Common myeloid progenitor, CD34-positive (primary cell): Measurements from ENCODE around the gene IGF2BP3. TPM values are rescaled to one million over a fixed set of nuclear protein-coding genes. Genes with fewer than 3 reads are reported as not detected.
"Not testable (repeated sequence)": the region's sequence is repeated elsewhere in the genome, so short reads cannot be mapped to it uniquely, and the experiment has no call there.

Experiments
- CTCF ChIA-PET: fragments of 350-600 bp; sonication (Branson Sonifier 250); formaldehyde crosslinking; loops from one replicate; lab custom pipeline; 2021; ENCODE audit warnings: antibody characterized with exemption; lab: Charles Lee
- POLR2A ChIA-PET: fragments of 350-600 bp; sonication (Branson Sonifier 250); formaldehyde crosslinking; loops from one replicate; lab custom pipeline; 2021; ENCODE audit warnings: antibody characterized with exemption; lab: Charles Lee
- DNase-seq, 3 donors: peaks; one replicate each; pipeline versions ENCODE4 v3.0.0 to v3.0.0-alpha.2; 2013
- H3K27ac ChIP-seq, 2 experiments: 1 replicate in 1 of 2; 2 replicates in 1 of 2; pipeline ENCODE4 v1.7.0; 2013; ENCODE audit warnings: inconsistent platforms in 2 of 2, low read length in 2 of 2, mild to moderate bottlenecking in 2 of 2, low read depth in 1 of 2, moderate library complexity in 1 of 2; ENCODE audit not compliant: severe bottlenecking in 2 of 2, insufficient read depth in 1 of 2, poor library complexity in 1 of 2
- H3K27me3 ChIP-seq, 5 experiments: replicated peaks in 2 of 5; 1 replicate in 3 of 5; 2 replicates in 2 of 5; pipeline versions ENCODE4 v1.6.1 to v1.7.0; 2013; ENCODE audit warnings: low read length in 4 of 5, mild to moderate bottlenecking in 2 of 5, moderate library complexity in 2 of 5, inconsistent platforms in 1 of 5; ENCODE audit not compliant: insufficient read depth in 5 of 5, control insufficient read depth in 4 of 5
- H3K36me3 ChIP-seq, 4 experiments: 1 replicate in 2 of 4; 2 replicates in 2 of 4; pipeline versions ENCODE4 v1.6.1 to v1.7.0; 2013; ENCODE audit warnings: low read length in 3 of 4, control low read depth in 1 of 4, mild to moderate bottlenecking in 1 of 4; ENCODE audit not compliant: control insufficient read depth in 4 of 4, insufficient read depth in 4 of 4
- H3K4me1 ChIP-seq, 4 experiments: 1 replicate in 3 of 4; 2 replicates in 1 of 4; pipeline versions ENCODE4 v1.6.1 to v1.7.1; 2013; ENCODE audit warnings: low read length in 3 of 4, mild to moderate bottlenecking in 3 of 4, control low read depth in 1 of 4, inconsistent platforms in 1 of 4, moderate library complexity in 1 of 4; ENCODE audit not compliant: control insufficient read depth in 4 of 4, insufficient read depth in 4 of 4; ENCODE audit errors: control extremely low read depth in 1 of 4
- H3K4me3 ChIP-seq, 7 experiments: 1 replicate in 4 of 7; 2 replicates in 3 of 7; pipeline versions ENCODE4 v1.5.1 to v1.7.0; 2013; ENCODE audit warnings: mild to moderate bottlenecking in 7 of 7, low read length in 6 of 7, moderate library complexity in 6 of 7, inconsistent platforms in 2 of 7, low read depth in 2 of 7, control low read depth in 1 of 7; ENCODE audit not compliant: insufficient read depth in 4 of 7, control insufficient read depth in 1 of 7; ENCODE audit errors: extremely low read depth in 1 of 7
- H3K9me3 ChIP-seq, 5 experiments: 1 replicate in 4 of 5; 2 replicates in 1 of 5; pipeline versions ENCODE4 v1.6.1 to v1.7.1; 2013; ENCODE audit warnings: low read length in 4 of 5, mild to moderate bottlenecking in 2 of 5, inconsistent platforms in 1 of 5, low read depth in 1 of 5, moderate library complexity in 1 of 5; ENCODE audit not compliant: control insufficient read depth in 4 of 5, insufficient read depth in 2 of 5; ENCODE audit errors: control extremely low read depth in 1 of 5
- WGBS: methylation state at CpG from one replicate; pipeline ENCODE4 v1.1.5; 2013; ENCODE audit not compliant: insufficient coverage; 5-methylcytosine and 5-hydroxymethylcytosine counted together
- polyA plus RNA-seq: library from polyadenylated mRNA; unstranded; fragments of 120-200 nt; gene quantifications from one replicate; pipeline ENCODE4 v1.2.1, GENCODE V29; 2013

Gene IGF2BP3
- 20.6 TPM for polyA plus RNA-seq

DNA sequence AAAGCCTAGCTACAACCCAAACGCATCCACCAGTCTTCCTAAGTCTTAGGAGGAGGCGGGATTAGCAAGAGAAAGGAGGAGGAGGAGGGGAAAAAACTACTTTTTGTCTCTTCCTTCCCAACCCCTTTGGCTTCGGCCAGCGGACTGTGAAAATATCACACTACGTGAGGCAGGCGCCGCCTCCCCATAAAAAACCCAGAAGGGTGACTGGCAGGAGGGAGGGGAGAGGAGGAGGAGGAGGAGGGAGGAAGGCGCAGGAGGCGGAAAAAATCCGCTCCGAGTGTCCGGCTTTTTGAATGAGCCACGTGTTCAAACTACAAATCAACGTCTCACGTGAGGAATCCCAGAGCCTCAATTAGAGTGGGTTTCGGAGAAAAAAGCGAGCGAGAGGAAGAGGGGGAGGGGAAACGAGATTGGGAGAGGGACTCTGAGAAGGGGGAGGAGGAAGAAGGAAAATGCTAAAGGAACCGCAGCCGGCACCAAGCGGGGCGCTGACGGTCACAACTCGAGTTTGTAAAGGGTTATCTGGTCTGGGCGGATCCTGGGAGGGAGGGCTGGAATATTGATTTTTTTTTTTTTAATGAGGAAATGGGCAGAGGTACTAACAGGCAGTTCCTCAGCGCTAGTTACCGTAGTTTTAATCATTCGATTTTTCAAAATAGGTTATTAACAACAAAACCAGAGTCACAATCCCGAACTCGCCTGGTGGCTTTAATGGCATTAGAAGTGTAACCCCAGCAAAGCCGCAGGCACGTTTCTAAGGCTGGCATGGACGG lies at the start of gene IGF2BP3:
TSS of gene IGF2BP3 (minus strand) at position 162 of the 776 bp plus-strand sequence. CDS start 381 bp downstream, outside the sequence.
- Histone ChIP-seq H3K4me3 (peak within 1 kb of the TSS in 6 of 7 experiments; percentile 5 to 97 (median 56)), H3K9me3 (no peaks in the 10 kb centered on the region)
- DNase-seq: peak in 2 of 3 donors; percentile 56 to 57

DNA sequence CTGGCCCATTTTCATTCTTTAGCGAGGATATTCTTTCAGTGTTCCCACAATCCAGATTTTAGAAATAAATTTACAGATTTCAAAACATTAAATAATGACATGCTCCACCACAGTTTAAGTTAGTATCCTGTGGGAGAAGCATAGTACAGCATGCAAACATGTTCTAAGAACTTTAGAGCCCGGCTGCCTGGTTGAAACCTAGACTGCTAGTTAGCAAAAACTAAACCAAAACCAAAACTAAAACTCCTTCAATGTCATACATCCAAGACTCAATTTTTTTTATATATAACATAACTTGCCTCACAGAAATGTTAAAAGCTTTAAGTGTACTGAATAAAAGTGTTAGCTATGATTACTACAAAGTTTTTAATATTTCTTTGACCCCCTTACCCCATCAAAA lies 44.5 kb upstream of the IGF2BP3 start:
- no peak overlapping the region for H3K27ac ChIP-seq

More for the DNA sequence above, at the start of gene IGF2BP3:
- peaks cover 0 to 100% (median 62%) of the 10 kb centered on the region in 5 experiments for H3K27me3 ChIP-seq
- CTCF ChIA-PET: interaction anchor here (0.9 kb wide), 1 partner anchor 13 kb away, joined by 3 read pairs; no protein-coding TSS in a partner anchor
- peaks cover 38 to 52% (median 44%) of the 10 kb centered on the region in 4 experiments for H3K4me1 ChIP-seq
- 2% methylated on average over 14 of the region's 34 CpGs for WGBS
- H3K27ac ChIP-seq: peak within 1 kb of the TSS in 1 of 2 experiments; percentile 71
- POLR2A ChIA-PET: no interaction called here
- peaks cover 0 to 3% (median 0%) of the 10 kb centered on the region in 4 experiments for H3K36me3 ChIP-seq

DNA sequence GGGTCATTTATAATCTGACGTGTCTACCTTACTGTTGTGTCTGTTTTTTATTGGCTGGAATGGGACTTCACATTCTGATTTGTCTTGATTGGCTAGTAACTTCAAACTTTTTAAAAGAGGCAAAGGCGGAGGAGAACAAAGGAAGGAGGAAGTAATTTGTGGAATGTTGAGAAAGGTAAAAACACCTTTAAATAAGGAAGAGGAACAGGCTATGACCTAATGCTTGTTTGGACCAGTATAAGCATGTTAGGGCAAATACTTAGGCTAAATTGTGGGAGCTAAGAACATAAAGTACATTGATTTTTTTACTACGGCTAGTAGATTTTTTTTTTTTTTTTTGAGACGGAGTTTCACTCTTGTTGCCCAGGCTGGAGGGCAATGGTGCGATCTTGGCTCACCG lies 43.5 kb upstream of the IGF2BP3 start:
- H3K36me3 ChIP-seq: peaks cover 26 to 87% (median 56%) of the 10 kb centered on the region in 4 experiments
- no CpG with 5 or more reads among the region's 6 CpGs for WGBS
- CTCF ChIA-PET: interaction anchor here (0.7 kb wide), 1 partner anchor 58 kb away, joined by 4 read pairs; no protein-coding TSS in a partner anchor
- H3K27ac ChIP-seq, H3K27me3 ChIP-seq, H3K4me1 ChIP-seq, H3K4me3 ChIP-seq, DNase-seq, H3K9me3 ChIP-seq, POLR2A ChIA-PET: not testable (repeated sequence)

More for the DNA sequence above, 44.5 kb upstream of the IGF2BP3 start:
- ChIA-PET POLR2A (no interaction called here), CTCF (no interaction called here)
- no peaks in the 10 kb centered on the region for H3K9me3 ChIP-seq
- no CpG with 5 or more reads among the region's 2 CpGs for WGBS
- H3K4me3 ChIP-seq: no peak overlapping the region
- no peaks in the 10 kb centered on the region for H3K27me3 ChIP-seq
- DNase-seq: no peak
- peaks cover 30 to 86% (median 59%) of the 10 kb centered on the region in 4 experiments for H3K36me3 ChIP-seq
- H3K4me1 ChIP-seq: no peaks in the 10 kb centered on the region

DNA sequence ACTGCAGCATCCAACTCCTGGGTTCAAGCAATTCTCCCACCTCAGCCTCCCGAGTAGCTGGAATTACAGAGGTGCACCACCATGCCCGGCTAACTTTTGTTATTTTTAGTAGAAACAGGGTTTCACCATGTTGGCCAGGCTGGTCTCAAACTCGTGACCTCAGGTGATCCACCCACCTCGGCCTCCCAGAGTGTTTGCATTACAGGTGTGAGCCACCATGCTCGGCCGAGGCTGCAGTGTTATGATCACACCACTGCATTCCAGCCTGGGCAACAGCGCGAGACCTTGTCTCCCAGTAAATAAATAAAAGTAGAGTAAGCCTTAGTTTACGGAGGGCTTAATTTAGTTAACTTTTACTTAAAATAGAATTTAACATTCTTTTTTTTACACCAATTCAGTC lies 23.7 kb upstream of the IGF2BP3 start:
- ChIA-PET POLR2A (no interaction called here), CTCF (no interaction called here)
- Histone ChIP-seq H3K9me3 (no peaks in the 10 kb centered on the region), H3K27ac (no peak overlapping the region), H3K27me3 (no peaks in the 10 kb centered on the region), H3K4me3 (no peak overlapping the region), H3K36me3 (peaks cover 0 to 1% (median 0%) of the 10 kb centered on the region in 4 experiments), H3K4me1 (peaks cover 0 to 14% (median 6%) of the 10 kb centered on the region in 4 experiments)
- 100% methylated on average over 5 of the region's 9 CpGs for WGBS
- no peak for DNase-seq

DNA sequence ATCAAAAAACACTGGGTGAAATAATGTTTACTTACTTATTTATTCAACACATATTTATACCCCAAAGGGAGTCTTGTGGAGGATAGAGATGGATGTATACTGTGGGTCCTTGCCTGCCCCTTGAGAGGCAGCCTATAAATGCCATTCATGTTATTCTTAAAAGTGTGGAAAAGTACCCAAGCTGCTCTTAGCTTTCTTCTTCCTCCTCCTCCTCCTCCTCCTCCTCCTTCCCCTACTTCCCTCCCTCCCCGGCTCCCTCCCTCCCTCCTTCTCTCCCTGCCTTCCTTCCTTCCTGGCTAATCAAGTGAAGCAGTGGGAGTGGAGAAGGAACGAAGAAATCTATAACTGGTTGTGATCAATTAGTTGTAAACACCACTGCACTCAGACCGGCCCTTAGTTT lies 21.2 kb upstream of the IGF2BP3 start:
- ChIA-PET CTCF (no interaction called here), POLR2A (no interaction called here)
- no peaks in the 10 kb centered on the region for H3K27me3 ChIP-seq
- WGBS: 100% methylated on average over 1 of the region's 3 CpGs
- H3K4me1 ChIP-seq: peaks cover 0 to 14% (median 6%) of the 10 kb centered on the region in 4 experiments
- no peaks in the 10 kb centered on the region for H3K9me3 ChIP-seq
- H3K36me3 ChIP-seq: no peaks in the 10 kb centered on the region
- DNase-seq: no peak
- H3K27ac ChIP-seq: no peak overlapping the region
- peak overlapping the region in 4 of 7 experiments; percentile 13 to 81 (median 68) for H3K4me3 ChIP-seq

DNA sequence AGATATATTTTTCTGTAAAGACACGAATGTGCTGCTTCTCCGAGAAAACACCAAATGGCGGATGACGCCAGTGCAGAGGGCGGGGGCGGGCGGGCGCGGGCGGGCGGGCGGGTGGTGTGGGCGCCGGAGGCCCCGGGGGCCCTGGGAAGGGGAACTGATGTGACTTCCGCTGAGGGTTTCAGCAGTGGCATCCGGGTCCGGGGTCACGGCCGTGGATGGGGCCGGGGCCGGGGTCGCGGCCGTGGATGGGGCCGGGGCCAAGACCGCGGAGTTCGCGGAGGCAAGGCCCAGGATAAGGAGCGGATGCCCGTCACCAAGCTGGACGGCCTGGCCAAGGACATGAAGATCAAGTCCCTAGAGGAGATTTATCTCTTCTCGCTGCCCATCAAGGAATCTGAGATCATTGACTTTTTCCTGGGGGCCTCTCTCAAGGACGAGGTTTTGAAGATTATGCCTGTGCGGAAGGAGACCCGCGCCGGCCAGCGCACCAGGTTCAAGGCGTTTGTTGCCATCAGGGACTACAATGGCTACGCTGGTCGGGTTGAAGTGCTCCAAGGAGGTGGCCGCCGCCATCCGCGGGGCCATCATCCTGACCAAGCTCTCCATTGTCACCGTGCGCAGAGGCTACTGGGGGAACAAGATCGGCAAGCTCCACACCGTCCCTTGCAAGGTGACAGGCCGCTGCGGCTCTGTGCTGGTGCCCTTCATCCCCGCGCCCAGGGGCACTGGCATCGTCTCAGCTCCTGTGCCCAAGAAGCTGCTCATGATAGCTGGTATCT lies 20.3 kb upstream of the IGF2BP3 start:
- ChIA-PET POLR2A (interaction anchor here (0.7 kb wide), 1 partner anchor 10 kb away, joined by 4 read pairs; no protein-coding TSS in a partner anchor), CTCF (interaction anchor here (1.0 to 1.1 kb wide), 2 partner anchors 10 to 33 kb away, joined by 4 read pairs; no protein-coding TSS in a partner anchor)
- Histone ChIP-seq H3K27me3 (peaks cover 0 to 5% (median 0%) of the 10 kb centered on the region in 5 experiments), H3K4me1 (peaks cover 0 to 14% (median 6%) of the 10 kb centered on the region in 4 experiments), H3K27ac (peak overlapping the region in 1 of 2 experiments; percentile 59), H3K36me3 (no peaks in the 10 kb centered on the region), H3K4me3 (peak overlapping the region; percentile 25 to 81 (median 67)), H3K9me3 (no peaks in the 10 kb centered on the region)
- 30% methylated on average over 42 of the region's 56 CpGs for WGBS
- peak; percentile 58 to 84 (median 74) for DNase-seq
